ENCODE results near the gene HSBP1L1. TPM values are rescaled to one million over a fixed set of nuclear protein-coding genes. Genes with fewer than 3 reads are reported as not detected.

HSBP1L1 gene
- total and polyA plus RNA-seq, 2 of the 13 experiments (the other 11 are each of a cell fraction or from before 2014, with no cell fraction given) = 22.6 to 45.1 TPM

DNA sequence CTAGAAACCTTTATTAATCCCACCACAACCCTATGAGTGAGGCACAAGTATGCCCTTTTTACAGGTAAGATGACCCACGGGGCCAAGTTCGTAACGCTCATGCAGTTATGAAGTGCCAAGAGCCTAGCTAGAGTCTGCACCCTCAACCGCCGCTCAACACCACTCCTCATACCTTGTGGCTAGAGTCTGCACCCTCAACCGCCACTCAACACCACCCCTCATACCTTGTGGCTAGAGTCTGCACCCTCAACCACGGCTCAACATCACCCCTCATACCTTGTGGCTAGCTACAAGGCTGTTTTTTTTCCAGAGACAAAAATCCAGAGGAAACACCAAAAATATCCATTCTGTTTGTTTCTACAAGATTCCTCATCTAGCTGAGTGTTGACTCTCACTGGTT lies 19.4 kb downstream of the HSBP1L1 start:
- no peak for ATAC-seq
- Histone ChIP-seq H2AFZ (ENCODE audit: low read length) (no peak overlapping the region), H3K79me2 (ENCODE audit: insufficient read depth, low read length) (peaks cover 95% of the 10 kb centered on the region), H3K36me3 (replicated peaks in 1 of 2; ENCODE audit: control insufficient read depth in 1 of 2, insufficient read depth in 2 of 2, low read length in 2 of 2) (peaks cover 3 to 24% of the 10 kb centered on the region in 2 experiments; a peak in 4 of 5 replicates), H4K20me1 (ENCODE audit: insufficient read depth, low read length) (peaks cover 65% of the 10 kb centered on the region), H3K4me2 (ENCODE audit: low read depth, low read length) (no peak overlapping the region), H3K27me3 (ENCODE audit: control insufficient read depth in 1 of 2, insufficient read depth in 2 of 2, low read length in 2 of 2) (no peaks in the 10 kb centered on the region; a peak in 1 of 5 replicates), H3K4me1 (ENCODE audit: insufficient read depth, low read length) (peaks cover 67% of the 10 kb centered on the region), H3K9me3 (ENCODE audit: low read length) (no peaks in the 10 kb centered on the region), H3K9ac (ENCODE audit: insufficient read depth, low read depth, low read length) (no peak overlapping the region), H3K4me3 (replicated peaks in 1 of 3; ENCODE audit: insufficient read depth in 1 of 3, low read depth in 2 of 3, low read length in 3 of 3) (no peak overlapping the region; a peak in 1 of 6 replicates), H3K27ac (ENCODE audit: extremely low read length, insufficient read depth, low read length) (peak overlapping the region; percentile 71)
- ChIA-PET POLR2A (interaction anchor here (1.2 to 6.1 kb wide), 3 partner anchors 16 to 49 kb away, joined by 3 to 45 read pairs (median 13); partner anchors contain the start of gene HSBP1L1), CTCF (ENCODE audit: low intra/inter-chr PET ratio, low total read pairs) (no interaction called here)
- 96% methylated on average over 7 of the region's 7 CpGs for WGBS (ENCODE audit: low lambda C conversion rate)
- DNase-seq (ENCODE audit: low spot score) = no peak
- no peak for FAIRE-seq
- in situ Hi-C loops (cut with HindIII; ENCODE audit: extremely low pct_ligation_motif_present, low pct_unique_long_range_greater_than_20kb) = no loop called here
- 0 out of 4 replicates have a peak, but pooled peaks of 1 of the 2 experiments have one; percentile 22 for TF ChIP-seq POLR2A (IDR thresholded peaks at IDR 0.05; ENCODE audit: insufficient read depth in 1 of 2, low read depth in 2 of 2, low read length in 2 of 2)
- no peak for TF ChIP-seq GZF1 (CRISPR knock-in tag; IDR thresholded peaks at IDR 0.05)
- no peak for TF ChIP-seq AGO1 (IDR thresholded peaks at IDR 0.05; ENCODE audit: low read depth, low read length, poor library complexity, severe bottlenecking)
- TF ChIP-seq RBFOX2 (IDR thresholded peaks at IDR 0.05; ENCODE audit: low read depth, low read length) = 0 out of 2 replicates have a peak, but pooled peaks have one; percentile 3
- TF ChIP-seq RBM22 (optimal IDR thresholded peaks at IDR 0.05; ENCODE audit: low read length) = peak; percentile 30
- intact Hi-C loops (cut with micrococcal nuclease; ENCODE audit: unreplicated experiment) = no loop called here
- BruUV-seq (replicated peaks) = no TSS peak

DNA sequence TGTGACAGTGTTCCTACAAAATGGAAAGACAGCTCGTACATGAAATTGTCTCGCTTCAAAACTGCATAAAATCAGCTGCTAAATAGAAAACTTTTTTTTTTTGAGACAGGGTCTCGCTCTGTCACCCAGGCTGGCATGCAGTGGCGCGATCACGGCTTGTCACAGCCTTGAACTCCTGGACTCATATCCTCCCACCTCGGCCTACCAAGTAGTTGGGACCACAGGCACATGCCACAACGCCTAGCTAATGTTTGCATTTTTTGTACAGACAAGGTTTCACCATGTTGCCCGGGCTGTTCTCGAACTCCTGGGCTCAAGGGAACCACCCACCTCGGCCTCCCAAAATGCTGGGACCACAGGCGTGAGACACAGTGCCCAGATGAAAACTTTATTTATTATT lies 20.7 kb downstream of the HSBP1L1 start:
- in situ Hi-C loops (cut with HindIII; ENCODE audit: extremely low pct_ligation_motif_present, low pct_unique_long_range_greater_than_20kb) = loop anchor here (5.0 kb wide), 1 partner anchor 47 kb away; the partner anchor contains the start of gene RBFA
- ChIA-PET POLR2A (interaction anchor here (0.6 to 6.1 kb wide), 11 partner anchors 8 to 123 kb away, joined by 3 to 45 read pairs (median 3); partner anchors contain the start of gene RBFA), CTCF (ENCODE audit: low intra/inter-chr PET ratio, low total read pairs) (no interaction called here)
- FAIRE-seq (peak; percentile 81), DNase-seq (ENCODE audit: low spot score) (peak; percentile 79), ATAC-seq (peak; percentile 39)
- Histone ChIP-seq H3K4me3 (replicated peaks in 1 of 3; ENCODE audit: insufficient read depth in 1 of 3, low read depth in 2 of 3, low read length in 3 of 3) (peak overlapping the region in 2 of 3 experiments; percentile 10 to 38; a peak in 2 of 6 replicates), H3K9me3 (ENCODE audit: low read length) (no peaks in the 10 kb centered on the region), H2AFZ (ENCODE audit: low read length) (no peak overlapping the region), H3K27me3 (ENCODE audit: control insufficient read depth in 1 of 2, insufficient read depth in 2 of 2, low read length in 2 of 2) (no peaks in the 10 kb centered on the region; a peak in 1 of 5 replicates), H3K4me1 (ENCODE audit: insufficient read depth, low read length) (peaks cover 77% of the 10 kb centered on the region), H3K36me3 (replicated peaks in 1 of 2; ENCODE audit: control insufficient read depth in 1 of 2, insufficient read depth in 2 of 2, low read length in 2 of 2) (peaks cover 3 to 19% of the 10 kb centered on the region in 2 experiments; a peak in 4 of 5 replicates), H3K27ac (ENCODE audit: extremely low read length, insufficient read depth, low read length) (peak overlapping the region; percentile 71), H3K4me2 (ENCODE audit: low read depth, low read length) (peak overlapping the region; percentile 97), H3K9ac (ENCODE audit: insufficient read depth, low read depth, low read length) (peak overlapping the region; percentile 38), H3K79me2 (ENCODE audit: insufficient read depth, low read length) (peaks cover 83% of the 10 kb centered on the region), H4K20me1 (ENCODE audit: insufficient read depth, low read length) (peaks cover 52% of the 10 kb centered on the region)
- intact Hi-C loops (cut with micrococcal nuclease; ENCODE audit: unreplicated experiment) = no loop called here
- 39% methylated on average over 6 of the region's 12 CpGs for WGBS (ENCODE audit: low lambda C conversion rate)
- no TSS peak for BruUV-seq (replicated peaks)
- TF ChIP-seq, protein P1, sequence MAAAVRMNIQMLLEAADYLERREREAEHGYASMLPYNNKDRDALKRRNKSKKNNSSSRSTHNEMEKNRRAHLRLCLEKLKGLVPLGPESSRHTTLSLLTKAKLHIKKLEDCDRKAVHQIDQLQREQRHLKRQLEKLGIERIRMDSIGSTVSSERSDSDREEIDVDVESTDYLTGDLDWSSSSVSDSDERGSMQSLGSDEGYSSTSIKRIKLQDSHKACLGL (CRISPR knock-in tag; IDR thresholded peaks at IDR 0.05) = no peak
- TF ChIP-seq ZNF350 (CRISPR knock-in tag; IDR thresholded peaks at IDR 0.05; ENCODE audit: borderline replicate concordance, low read depth) (no peak), ZNF547 (CRISPR knock-in tag; IDR thresholded peaks at IDR 0.05) (no peak), KLF11 (CRISPR knock-in tag; IDR thresholded peaks at IDR 0.05) (no peak), NR2F6 (IDR thresholded peaks at IDR 0.05) (no peak), NR2F6 (CRISPR knock-in tag; IDR thresholded peaks at IDR 0.05) (peak; percentile 59; the same call in 1 of the 2 replicates), ZNF251 (CRISPR knock-in tag; IDR thresholded peaks at IDR 0.05) (no peak)
- TF ChIP-seq, protein P2, sequence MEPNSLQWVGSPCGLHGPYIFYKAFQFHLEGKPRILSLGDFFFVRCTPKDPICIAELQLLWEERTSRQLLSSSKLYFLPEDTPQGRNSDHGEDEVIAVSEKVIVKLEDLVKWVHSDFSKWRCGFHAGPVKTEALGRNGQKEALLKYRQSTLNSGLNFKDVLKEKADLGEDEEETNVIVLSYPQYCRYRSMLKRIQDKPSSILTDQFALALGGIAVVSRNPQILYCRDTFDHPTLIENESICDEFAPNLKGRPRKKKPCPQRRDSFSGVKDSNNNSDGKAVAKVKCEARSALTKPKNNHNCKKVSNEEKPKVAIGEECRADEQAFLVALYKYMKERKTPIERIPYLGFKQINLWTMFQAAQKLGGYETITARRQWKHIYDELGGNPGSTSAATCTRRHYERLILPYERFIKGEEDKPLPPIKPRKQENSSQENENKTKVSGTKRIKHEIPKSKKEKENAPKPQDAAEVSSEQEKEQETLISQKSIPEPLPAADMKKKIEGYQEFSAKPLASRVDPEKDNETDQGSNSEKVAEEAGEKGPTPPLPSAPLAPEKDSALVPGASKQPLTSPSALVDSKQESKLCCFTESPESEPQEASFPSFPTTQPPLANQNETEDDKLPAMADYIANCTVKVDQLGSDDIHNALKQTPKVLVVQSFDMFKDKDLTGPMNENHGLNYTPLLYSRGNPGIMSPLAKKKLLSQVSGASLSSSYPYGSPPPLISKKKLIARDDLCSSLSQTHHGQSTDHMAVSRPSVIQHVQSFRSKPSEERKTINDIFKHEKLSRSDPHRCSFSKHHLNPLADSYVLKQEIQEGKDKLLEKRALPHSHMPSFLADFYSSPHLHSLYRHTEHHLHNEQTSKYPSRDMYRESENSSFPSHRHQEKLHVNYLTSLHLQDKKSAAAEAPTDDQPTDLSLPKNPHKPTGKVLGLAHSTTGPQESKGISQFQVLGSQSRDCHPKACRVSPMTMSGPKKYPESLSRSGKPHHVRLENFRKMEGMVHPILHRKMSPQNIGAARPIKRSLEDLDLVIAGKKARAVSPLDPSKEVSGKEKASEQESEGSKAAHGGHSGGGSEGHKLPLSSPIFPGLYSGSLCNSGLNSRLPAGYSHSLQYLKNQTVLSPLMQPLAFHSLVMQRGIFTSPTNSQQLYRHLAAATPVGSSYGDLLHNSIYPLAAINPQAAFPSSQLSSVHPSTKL (CRISPR knock-in tag; IDR thresholded peaks at IDR 0.05) = peak; percentile 81
- TF ChIP-seq, protein P3, sequence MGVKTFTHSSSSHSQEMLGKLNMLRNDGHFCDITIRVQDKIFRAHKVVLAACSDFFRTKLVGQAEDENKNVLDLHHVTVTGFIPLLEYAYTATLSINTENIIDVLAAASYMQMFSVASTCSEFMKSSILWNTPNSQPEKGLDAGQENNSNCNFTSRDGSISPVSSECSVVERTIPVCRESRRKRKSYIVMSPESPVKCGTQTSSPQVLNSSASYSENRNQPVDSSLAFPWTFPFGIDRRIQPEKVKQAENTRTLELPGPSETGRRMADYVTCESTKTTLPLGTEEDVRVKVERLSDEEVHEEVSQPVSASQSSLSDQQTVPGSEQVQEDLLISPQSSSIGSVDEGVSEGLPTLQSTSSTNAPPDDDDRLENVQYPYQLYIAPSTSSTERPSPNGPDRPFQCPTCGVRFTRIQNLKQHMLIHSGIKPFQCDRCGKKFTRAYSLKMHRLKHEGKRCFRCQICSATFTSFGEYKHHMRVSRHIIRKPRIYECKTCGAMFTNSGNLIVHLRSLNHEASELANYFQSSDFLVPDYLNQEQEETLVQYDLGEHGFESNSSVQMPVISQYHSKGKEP (CRISPR knock-in tag; IDR thresholded peaks at IDR 0.05) = no peak

Measured in HepG2 (cell line).